ENCODE results near the gene COX6A2.

DNA sequence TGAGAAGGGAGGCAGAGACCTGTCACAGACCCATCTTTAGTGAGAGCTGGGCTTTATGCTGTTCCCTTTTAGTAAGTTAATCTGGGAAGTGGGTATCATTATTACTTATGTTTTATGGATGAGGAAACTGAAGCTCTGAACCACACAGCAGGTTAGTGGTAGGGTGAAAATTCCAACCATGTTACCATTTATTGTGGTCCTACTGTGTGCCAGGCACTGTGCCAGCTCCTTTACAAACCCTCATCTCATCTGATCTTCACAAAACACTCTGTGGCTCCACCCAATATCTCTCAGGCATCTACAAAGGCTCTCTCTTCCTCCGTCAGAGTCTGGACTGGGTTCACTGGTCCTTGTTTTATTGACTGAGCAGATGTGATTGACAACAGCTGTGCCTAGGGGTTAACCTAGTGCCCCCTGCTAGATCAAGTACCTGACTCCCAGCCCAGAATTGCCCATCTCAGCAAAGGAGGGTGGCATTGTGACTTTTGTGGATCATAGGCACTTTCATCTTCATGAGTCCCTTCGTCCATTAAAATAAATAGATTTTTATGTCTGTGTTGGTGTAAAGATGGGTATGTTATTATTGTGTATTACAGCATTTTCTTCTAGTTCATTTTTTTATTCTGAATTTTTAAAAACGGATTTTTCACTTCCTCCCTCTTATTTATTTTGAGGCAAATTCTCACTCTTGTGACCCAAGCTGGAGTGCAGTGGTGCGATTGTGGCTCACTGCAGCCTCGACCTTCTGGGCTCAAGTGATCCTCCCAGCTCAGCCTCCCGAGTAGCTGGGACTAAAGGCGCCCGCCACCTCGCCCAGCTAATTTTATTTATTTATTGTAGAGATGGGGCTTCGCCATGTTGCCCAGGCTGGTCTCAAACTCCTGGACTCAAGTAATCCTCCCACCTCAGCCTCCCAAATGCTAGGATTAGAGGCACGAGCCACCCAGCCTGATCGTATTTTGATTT is 46.9 kb upstream of the COX6A2 start:
- TF ChIP-seq, protein P1, sequence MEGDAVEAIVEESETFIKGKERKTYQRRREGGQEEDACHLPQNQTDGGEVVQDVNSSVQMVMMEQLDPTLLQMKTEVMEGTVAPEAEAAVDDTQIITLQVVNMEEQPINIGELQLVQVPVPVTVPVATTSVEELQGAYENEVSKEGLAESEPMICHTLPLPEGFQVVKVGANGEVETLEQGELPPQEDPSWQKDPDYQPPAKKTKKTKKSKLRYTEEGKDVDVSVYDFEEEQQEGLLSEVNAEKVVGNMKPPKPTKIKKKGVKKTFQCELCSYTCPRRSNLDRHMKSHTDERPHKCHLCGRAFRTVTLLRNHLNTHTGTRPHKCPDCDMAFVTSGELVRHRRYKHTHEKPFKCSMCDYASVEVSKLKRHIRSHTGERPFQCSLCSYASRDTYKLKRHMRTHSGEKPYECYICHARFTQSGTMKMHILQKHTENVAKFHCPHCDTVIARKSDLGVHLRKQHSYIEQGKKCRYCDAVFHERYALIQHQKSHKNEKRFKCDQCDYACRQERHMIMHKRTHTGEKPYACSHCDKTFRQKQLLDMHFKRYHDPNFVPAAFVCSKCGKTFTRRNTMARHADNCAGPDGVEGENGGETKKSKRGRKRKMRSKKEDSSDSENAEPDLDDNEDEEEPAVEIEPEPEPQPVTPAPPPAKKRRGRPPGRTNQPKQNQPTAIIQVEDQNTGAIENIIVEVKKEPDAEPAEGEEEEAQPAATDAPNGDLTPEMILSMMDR (conservative IDR thresholded peaks at IDR 0.05): no peak
- no peak for TF ChIP-seq ZFX (IDR thresholded peaks at IDR 0.05)
